Stimulated activated naive CD8-positive, alpha-beta T cell treated with anti-CD3 and anti-CD28 coated beads, Interleukin-15, Interleukin-2, amounts not matched to agents 100 ng/mL and 50 ng/mL, for 24 hours (primary cell): ENCODE measurements around the gene ADAMTS13.

Experiments
- H3K27ac Mint-ChIP-seq: one replicate; pipeline ENCODE4 v1.8.0; 2021; ENCODE audit warnings: mild to moderate bottlenecking, mixed read lengths
- H3K27me3 Mint-ChIP-seq: one replicate; pipeline ENCODE4 v1.8.0; 2021; ENCODE audit warnings: mixed read lengths
- H3K36me3 Mint-ChIP-seq: one replicate; pipeline ENCODE4 v1.8.0; 2021; ENCODE audit warnings: low read depth, mixed read lengths
- H3K4me1 Mint-ChIP-seq: one replicate; pipeline ENCODE4 v1.8.0; 2021; ENCODE audit warnings: low read depth, mixed read lengths
- H3K4me3 Mint-ChIP-seq: one replicate; pipeline ENCODE4 v1.8.0; 2021; ENCODE audit warnings: mild to moderate bottlenecking, mixed read lengths
- H3K9me3 Mint-ChIP-seq: one replicate; pipeline ENCODE4 v1.8.0; 2021; ENCODE audit warnings: mixed read lengths

Gene ADAMTS13

DNA sequence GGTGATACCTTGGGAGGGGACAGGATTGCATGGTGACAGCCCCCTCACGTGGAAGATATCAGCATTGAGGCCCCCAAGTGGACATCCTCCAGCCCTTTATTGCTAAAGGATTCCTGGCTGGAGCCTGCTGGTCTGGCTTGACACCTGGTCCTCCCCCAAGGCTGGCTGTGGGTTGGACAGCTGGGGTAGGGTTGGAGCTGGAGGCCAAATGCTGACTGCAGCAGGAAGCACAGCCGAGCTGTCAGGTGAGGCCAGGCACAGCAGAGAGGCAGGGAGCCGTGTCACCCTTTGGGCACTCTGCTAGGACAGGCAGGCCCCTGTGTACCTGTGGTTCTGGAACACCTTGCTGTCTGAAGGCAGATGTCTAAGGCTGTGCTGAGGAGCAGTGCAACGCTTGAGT is 39.8 kb downstream of the ADAMTS13 start:
- H3K4me3 Mint-ChIP-seq = no peak overlapping the region

DNA sequence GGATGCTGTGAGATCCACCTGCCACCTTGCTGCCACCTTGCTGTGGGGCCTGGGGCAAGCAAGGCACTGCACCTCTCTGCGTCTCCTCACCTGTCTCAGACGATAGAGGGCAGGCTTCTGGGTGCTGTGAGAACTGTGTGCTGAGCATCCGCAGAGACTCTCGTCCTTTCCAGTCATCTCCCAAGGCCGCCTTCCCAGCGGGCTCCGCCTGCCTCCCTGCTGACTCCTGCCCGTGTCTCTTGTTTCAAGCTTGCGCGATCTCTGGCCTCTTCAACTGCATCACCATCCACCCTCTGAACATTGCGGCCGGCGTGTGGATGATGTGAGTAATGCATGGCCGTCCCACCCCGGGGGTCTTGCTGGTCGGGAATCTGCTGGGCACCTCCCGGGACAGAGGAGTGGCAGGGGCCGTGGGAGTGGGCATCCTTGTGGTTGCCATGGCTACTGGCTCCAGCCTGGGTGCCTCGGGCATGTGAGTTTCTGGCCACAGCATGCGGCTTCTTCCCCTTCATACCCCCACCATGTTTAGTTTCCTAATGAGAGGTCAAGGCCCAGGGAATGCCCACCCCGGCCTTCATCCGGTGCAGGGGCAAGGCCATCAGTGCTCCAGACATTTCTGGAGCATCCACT is 41.2 kb downstream of the ADAMTS13 start:
- no peak overlapping the region for H3K27ac Mint-ChIP-seq
- H3K36me3 Mint-ChIP-seq = no peaks in the 10 kb centered on the region
- H3K9me3 Mint-ChIP-seq = no peaks in the 10 kb centered on the region
- peaks cover 9% of the 10 kb centered on the region for H3K4me1 Mint-ChIP-seq
- H3K27me3 Mint-ChIP-seq = no peaks in the 10 kb centered on the region
- H3K4me3 Mint-ChIP-seq = no peak overlapping the region

More for the DNA sequence above, 39.8 kb downstream of the ADAMTS13 start:
- no peaks in the 10 kb centered on the region for H3K36me3 Mint-ChIP-seq
- peaks cover 9% of the 10 kb centered on the region for H3K4me1 Mint-ChIP-seq
- no peak overlapping the region for H3K27ac Mint-ChIP-seq
- H3K27me3 Mint-ChIP-seq = no peaks in the 10 kb centered on the region
- no peaks in the 10 kb centered on the region for H3K9me3 Mint-ChIP-seq

DNA sequence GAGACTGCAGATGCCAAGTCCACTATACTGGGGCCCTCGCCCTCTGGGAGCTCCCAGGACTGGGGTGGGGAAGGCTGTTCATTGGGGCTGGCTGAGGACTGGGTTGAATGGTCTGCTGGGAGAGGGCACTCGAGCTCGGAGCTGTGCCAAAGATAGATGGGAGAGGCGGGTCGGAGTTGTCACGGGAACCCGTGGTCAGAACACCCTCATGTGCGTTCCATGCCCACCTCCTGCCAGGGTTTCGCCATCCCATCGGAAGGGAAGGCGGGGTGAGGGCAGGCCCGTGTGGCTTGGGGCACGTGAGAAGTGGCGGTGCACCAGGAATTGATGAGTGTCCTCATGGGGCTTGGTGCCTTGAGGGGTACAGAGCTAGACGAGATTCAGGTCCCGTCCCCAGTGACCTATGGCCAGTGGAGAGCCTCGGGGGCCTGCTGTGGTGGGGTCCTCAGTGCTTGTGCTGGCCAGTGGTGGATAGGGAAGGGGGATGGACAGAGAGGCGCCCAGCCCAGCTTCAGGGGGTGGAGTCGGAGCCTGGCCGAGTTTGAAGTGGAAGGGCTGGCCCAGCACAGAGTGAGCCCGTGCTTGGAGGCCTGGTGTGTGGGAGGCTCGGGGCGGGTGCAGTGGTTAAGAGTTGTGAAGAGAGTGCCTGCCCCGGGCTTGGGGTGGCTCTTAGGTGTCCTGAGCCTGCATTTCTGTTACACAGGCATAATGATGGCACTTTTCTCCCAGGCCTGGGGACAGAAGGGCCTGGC is 41.9 kb downstream of the ADAMTS13 start:
- Mint-ChIP-seq H3K4me3 (no peak overlapping the region), H3K9me3 (no peaks in the 10 kb centered on the region), H3K4me1 (peaks cover 9% of the 10 kb centered on the region), H3K36me3 (no peaks in the 10 kb centered on the region), H3K27ac (no peak overlapping the region), H3K27me3 (no peaks in the 10 kb centered on the region)

DNA sequence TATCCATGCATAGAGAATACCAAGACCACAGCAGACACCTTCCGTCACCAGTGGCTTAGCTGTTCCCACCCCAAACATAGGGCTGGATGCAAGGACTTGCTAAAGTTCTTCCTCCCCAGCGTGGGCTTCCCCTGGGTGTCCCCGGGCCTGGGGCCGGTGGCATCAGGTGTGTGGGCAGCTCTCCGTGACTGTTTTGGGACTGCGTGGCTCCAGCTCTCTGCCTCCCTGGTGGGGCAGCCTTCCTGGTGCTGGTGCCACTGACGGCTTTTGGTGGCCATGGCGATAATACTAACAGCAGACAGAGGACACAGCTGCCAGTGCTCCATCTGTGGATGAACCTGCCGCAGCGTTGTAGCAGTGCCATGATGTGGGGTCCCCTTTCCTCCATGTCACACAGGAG is 42.5 kb downstream of the ADAMTS13 start:
- Mint-ChIP-seq H3K4me1 (peaks cover 6% of the 10 kb centered on the region), H3K9me3 (no peaks in the 10 kb centered on the region), H3K36me3 (no peaks in the 10 kb centered on the region), H3K4me3 (no peak overlapping the region), H3K27ac (no peak overlapping the region), H3K27me3 (no peaks in the 10 kb centered on the region)

DNA sequence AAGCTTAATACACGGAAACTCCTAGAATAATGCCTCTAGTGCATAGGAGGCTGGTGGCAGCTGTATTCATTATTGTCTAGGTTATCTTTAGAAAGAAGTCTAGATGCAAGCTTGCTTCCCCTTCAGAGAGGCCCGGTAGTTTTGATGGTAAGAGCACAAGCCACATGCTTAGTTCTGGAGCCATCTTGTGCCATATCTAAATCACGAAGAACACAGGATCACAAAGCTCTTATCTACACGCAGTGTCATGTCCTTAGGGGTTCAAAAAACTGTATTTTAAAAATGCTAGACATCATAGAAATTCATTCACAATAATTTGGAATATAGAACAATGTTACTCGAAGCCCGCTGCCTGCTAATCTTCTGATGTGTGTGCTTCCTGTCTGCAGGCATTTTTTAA is 43.8 kb downstream of the ADAMTS13 start:
- Mint-ChIP-seq H3K9me3 (no peaks in the 10 kb centered on the region), H3K27ac (no peak overlapping the region), H3K4me1 (no peaks in the 10 kb centered on the region)

DNA sequence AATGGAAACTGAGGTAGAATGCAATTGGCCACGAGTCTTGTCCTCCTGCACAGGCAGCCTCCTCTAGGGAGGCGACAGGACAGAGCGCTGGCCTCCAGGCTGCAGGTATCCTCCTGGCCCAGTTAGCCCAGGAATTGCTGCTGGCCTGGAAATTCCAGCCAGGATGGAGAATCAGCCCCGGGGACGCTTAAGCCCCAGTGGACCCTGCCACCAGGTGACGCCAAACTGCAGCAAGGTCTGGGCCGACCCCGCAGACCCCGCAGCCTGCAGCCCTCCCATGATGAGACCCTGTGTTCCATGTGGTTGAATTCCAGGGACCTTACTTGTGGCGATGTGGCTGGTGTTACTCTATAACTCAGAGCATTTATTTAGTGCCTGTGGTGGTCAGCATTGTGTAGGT is 44.9 kb downstream of the ADAMTS13 start:
- Mint-ChIP-seq H3K4me1 (no peaks in the 10 kb centered on the region), H3K36me3 (no peaks in the 10 kb centered on the region), H3K27me3 (no peaks in the 10 kb centered on the region), H3K4me3 (no peak overlapping the region), H3K9me3 (no peaks in the 10 kb centered on the region), H3K27ac (no peak overlapping the region)

More for the DNA sequence above, 43.8 kb downstream of the ADAMTS13 start:
- no peak overlapping the region for H3K4me3 Mint-ChIP-seq
- H3K27me3 Mint-ChIP-seq = no peaks in the 10 kb centered on the region
- H3K36me3 Mint-ChIP-seq = no peaks in the 10 kb centered on the region

DNA sequence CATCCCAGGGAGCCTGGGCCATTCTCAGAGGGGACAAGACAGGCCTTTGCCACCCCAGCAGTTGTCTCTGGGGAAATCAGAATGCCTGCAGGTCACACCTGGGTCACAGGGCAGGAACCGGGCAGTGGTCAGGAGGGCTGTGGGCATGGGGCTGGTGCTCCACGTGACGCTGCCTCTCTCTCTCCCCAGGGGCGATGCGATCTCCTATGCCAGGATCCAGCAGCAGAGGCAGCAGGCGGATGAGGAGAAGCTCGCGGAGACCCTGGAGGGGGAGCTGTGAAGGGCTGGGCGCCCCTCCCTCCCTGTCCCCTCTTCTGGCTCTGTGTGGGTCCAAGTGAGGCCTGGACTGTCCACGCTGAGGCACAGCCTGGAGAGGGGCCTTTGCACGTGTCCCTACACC is 46.2 kb downstream of the ADAMTS13 start:
- Mint-ChIP-seq H3K27me3 (no peaks in the 10 kb centered on the region), H3K4me3 (no peak overlapping the region), H3K9me3 (no peaks in the 10 kb centered on the region), H3K27ac (no peak overlapping the region), H3K4me1 (no peaks in the 10 kb centered on the region), H3K36me3 (no peaks in the 10 kb centered on the region)

DNA sequence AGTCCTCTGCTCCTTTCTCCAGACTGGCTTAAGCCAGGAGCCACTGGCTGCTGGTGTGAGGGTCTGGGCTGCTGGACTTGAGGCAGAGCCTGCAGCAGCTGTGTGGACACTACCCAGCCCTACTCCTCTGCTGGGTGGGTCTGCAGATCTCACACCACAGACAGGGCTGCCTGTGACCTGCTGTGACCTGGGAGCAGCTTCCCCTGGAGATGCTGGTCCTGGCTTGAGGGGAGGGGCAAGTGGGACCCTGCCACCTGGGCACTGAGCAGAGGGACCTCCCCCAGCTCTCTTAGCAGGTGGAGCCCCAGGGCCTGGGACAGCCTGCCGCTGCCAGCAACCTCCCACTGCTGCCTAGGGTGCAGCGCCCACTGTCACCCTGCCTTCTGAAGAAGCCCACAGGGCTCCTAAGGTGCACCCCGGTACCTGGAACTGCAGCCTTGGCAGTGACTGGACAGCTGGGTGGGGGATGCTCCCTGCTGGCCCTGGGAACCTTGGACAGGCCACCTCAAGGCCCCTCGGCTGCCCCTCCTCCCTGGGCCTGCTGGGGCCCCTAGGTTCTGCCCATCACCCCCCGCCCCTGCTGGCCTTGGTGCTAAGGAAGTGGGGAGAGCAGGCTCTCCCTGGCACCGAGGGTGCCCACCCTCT is 46.7 kb downstream of the ADAMTS13 start:
- H3K36me3 Mint-ChIP-seq = no peaks in the 10 kb centered on the region
- no peaks in the 10 kb centered on the region for H3K27me3 Mint-ChIP-seq
- no peaks in the 10 kb centered on the region for H3K9me3 Mint-ChIP-seq
- H3K27ac Mint-ChIP-seq = no peak overlapping the region
- H3K4me3 Mint-ChIP-seq = no peak overlapping the region
- H3K4me1 Mint-ChIP-seq = no peaks in the 10 kb centered on the region

DNA sequence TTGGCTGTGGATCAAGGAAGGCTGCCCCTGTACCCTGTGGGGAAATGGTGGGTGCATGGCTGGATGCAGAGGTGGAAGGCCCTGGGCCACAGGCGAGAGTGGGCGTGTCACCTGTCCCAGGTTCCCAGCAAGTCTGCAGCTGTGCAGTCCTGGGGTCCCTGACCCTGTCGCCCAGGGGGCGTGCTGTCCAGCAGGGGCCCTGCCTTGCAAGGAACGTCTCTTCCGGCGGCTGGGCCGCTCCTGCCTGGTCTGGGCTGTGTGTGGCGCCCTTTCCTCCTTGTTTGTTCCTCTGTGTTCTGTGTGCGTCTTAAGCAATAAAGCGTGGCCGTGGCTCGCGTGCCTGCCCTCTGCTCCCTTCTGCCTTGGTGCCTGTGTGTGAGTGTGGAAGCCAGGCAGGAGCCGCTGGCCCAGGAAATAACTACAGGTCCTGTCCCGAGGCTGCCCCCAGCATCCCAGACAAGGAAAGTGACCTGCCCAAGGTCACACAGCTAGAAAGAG is 48.3 kb downstream of the ADAMTS13 start:
- no peaks in the 10 kb centered on the region for H3K36me3 Mint-ChIP-seq
- H3K9me3 Mint-ChIP-seq = no peaks in the 10 kb centered on the region
- no peak overlapping the region for H3K27ac Mint-ChIP-seq
- no peaks in the 10 kb centered on the region for H3K4me1 Mint-ChIP-seq
- no peak overlapping the region for H3K4me3 Mint-ChIP-seq
- no peaks in the 10 kb centered on the region for H3K27me3 Mint-ChIP-seq

DNA sequence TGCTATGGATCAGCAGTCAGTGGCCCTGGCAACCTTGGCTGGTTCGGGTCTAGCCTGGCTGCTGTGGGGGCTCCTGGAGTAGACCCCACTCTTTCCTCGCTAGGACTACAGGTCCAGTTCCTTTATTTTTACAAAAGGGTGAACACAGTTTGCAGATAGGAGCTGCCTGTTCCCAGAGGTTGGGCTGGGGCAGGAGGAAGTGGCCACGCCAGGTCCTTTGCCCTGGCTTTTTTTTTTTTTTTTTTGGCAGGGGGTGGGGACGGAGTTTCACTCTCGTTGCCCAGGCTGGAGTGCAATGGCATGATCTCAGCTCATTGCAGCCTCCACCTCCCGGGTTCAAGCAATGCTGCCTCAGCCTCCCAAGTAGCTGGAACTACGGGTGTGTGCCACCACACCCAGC is 48.8 kb downstream of the ADAMTS13 start:
- H3K4me1 Mint-ChIP-seq = no peaks in the 10 kb centered on the region
- no peaks in the 10 kb centered on the region for H3K9me3 Mint-ChIP-seq
- H3K36me3 Mint-ChIP-seq = no peaks in the 10 kb centered on the region
- no peak overlapping the region for H3K27ac Mint-ChIP-seq
- no peak overlapping the region for H3K4me3 Mint-ChIP-seq
- no peaks in the 10 kb centered on the region for H3K27me3 Mint-ChIP-seq

DNA sequence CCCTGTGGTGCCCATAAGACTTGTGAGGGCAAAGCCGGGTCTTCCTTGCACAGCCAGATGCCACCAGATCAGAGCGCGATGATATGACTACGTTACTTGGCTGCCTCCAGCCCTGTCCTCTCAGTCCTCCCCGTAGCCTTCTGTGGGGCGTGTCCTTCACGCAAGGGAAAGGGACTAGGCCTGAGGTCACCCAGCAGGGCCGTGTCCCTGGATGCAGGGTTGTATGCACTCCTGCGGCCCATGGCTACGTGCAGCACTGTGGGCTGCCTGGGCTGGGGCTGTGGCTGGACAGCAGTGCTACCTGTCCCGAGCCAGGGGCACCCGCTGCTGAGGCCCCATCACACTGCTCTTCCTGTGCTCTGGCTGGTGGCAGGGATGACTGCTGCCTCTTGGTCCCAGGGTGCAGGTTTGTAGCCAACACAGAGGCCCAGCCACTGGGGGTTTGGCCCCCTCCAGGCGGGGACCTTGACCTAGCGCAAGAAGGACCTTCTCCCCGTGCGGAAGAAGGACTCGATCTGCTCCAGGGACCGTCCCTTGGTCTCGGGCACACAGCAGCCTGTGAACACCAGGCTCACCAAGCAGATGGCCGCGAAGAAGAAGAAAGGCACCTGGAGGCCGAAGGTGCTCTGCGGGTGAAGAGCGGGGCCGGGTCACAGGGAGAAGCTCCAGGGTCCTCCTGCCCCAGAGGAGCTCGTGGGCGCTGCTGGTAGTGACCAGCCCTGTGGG is 49.5 kb downstream of the ADAMTS13 start:
- Mint-ChIP-seq H3K36me3 (no peaks in the 10 kb centered on the region), H3K27ac (no peak overlapping the region)

DNA sequence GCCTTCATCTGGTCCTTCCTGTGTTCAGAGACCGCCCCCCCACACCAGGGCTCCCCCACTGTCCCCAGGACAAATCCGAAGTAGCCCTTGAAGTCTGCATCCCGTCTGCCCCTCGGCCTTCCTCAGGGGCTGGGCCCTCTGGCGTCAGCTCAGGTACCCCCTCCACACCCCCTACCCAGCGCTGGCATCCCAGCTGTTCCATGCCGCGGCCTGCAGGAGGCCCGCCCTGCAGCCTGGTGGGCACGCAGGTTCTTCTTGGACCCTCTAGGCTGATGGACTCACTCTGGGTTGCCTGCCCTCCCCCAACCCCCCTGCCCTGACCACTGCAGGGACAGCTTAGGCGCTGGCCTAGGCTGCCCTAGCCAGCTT is 50.1 kb downstream of the ADAMTS13 start:
- Mint-ChIP-seq H3K4me3 (no peak overlapping the region), H3K27ac (no peak overlapping the region), H3K4me1 (no peaks in the 10 kb centered on the region)

More for the DNA sequence above, 49.5 kb downstream of the ADAMTS13 start:
- no peaks in the 10 kb centered on the region for H3K27me3 Mint-ChIP-seq
- H3K4me3 Mint-ChIP-seq = no peak overlapping the region
- no peaks in the 10 kb centered on the region for H3K9me3 Mint-ChIP-seq
- H3K4me1 Mint-ChIP-seq = no peaks in the 10 kb centered on the region

DNA sequence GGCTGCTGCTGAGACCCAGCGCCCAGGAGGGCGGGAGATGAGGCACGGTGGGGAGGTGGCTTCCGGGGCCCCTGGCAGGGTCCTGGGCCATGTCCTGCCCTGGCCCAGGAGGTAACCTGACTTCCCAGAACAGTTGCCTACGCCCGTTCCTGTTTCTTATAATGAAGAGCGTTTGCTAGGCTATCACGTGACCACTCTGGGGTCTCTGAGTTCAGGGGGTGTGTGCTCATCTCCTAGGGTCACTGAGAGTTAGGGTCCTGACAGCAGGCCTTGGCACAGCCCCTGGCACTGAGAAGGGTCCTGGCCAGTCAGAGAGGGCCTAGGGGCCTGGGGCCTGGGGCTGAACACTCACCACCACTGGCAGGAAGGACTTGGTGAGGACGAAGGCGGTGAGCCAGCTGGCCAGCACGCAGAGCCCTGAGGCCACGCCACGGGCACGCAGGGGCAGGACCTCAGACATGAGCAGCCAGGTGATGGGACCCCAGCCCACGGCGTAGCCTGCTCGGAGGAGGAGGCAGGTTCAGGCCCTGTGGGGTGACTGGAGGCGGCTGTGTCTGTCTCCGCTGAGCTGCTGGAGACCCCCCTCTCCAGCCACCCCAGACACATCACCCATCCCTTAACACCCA is 50.7 kb downstream of the ADAMTS13 start:
- H3K4me3 Mint-ChIP-seq = no peak overlapping the region
- H3K27me3 Mint-ChIP-seq = no peaks in the 10 kb centered on the region
- H3K9me3 Mint-ChIP-seq = no peaks in the 10 kb centered on the region
- H3K4me1 Mint-ChIP-seq = no peaks in the 10 kb centered on the region
- H3K27ac Mint-ChIP-seq = no peak overlapping the region
- no peaks in the 10 kb centered on the region for H3K36me3 Mint-ChIP-seq

More for the DNA sequence above, 50.1 kb downstream of the ADAMTS13 start:
- Mint-ChIP-seq H3K27me3 (no peaks in the 10 kb centered on the region), H3K9me3 (no peaks in the 10 kb centered on the region), H3K36me3 (no peaks in the 10 kb centered on the region)

DNA sequence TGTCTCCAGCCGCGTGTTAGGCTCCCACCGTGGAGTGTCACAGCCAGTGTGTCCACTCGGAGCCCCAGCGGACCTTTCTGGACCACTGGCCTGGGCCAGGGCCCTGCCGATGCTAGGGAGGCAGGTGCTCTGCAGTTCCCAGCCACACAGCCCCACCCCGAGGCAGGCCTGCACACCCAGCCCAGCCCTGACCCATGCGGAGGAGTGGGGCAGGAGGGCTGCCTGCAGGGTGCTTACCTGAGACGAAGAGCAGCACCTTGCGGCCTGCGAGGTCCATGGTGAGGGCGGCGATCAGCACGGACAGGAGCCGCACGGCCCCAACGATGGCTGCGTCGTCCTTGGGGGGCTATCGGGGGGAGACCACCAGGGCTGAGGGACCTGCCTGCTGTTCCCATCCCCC is 51.6 kb downstream of the ADAMTS13 start:
- no peak overlapping the region for H3K27ac Mint-ChIP-seq
- no peak overlapping the region for H3K4me3 Mint-ChIP-seq

More for the DNA sequence above, 51.6 kb downstream of the ADAMTS13 start:
- H3K4me1 Mint-ChIP-seq = no peaks in the 10 kb centered on the region
- H3K27me3 Mint-ChIP-seq = no peaks in the 10 kb centered on the region
- no peaks in the 10 kb centered on the region for H3K9me3 Mint-ChIP-seq
- no peaks in the 10 kb centered on the region for H3K36me3 Mint-ChIP-seq
